ENCODE measurements around the gene TREM2.
"Not testable (repeated sequence)": the region's sequence is repeated elsewhere in the genome, so short reads cannot be mapped to it uniquely, and the experiment has no call there.

DNA sequence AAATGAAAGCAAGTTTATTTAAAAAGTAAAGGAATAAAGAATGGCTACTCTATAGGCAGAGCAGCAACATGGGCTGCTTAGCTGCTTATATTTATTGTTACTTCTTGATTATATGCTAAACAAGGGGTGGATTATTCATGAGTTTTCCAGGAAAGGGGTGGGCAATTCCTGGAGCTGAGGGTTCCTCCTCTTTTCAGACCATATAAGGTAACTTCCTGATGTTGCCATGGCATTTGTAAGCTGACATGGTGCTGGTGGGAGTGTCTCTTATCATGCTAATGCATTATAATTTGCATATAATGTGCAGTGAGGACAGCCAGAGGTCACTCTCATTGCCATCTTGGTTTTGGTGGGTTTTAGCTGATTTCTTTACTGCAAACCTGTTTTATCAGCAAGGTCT is 26.1 kb upstream of the TREM2 start:
- TF ChIP-seq, protein P1, sequence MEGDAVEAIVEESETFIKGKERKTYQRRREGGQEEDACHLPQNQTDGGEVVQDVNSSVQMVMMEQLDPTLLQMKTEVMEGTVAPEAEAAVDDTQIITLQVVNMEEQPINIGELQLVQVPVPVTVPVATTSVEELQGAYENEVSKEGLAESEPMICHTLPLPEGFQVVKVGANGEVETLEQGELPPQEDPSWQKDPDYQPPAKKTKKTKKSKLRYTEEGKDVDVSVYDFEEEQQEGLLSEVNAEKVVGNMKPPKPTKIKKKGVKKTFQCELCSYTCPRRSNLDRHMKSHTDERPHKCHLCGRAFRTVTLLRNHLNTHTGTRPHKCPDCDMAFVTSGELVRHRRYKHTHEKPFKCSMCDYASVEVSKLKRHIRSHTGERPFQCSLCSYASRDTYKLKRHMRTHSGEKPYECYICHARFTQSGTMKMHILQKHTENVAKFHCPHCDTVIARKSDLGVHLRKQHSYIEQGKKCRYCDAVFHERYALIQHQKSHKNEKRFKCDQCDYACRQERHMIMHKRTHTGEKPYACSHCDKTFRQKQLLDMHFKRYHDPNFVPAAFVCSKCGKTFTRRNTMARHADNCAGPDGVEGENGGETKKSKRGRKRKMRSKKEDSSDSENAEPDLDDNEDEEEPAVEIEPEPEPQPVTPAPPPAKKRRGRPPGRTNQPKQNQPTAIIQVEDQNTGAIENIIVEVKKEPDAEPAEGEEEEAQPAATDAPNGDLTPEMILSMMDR (IDR thresholded peaks at IDR 0.05) = not testable (repeated sequence)
- not testable (repeated sequence) for TF ChIP-seq POLR2A (IDR thresholded peaks at IDR 0.05)

All from right lobe of liver (tissue), 4 donors.